Stomach (tissue), 9 donors: Measurements from ENCODE around the gene SLC17A8. TPM values are rescaled to one million over a fixed set of nuclear protein-coding genes. Genes with fewer than 3 reads are reported as not detected.

Source experiments
- DNase-seq, 2 donors: peaks; one replicate each; pipeline versions ENCODE4 v3.0.0 to v3.0.0-alpha.2; 2013 to 2019
- H3K27ac ChIP-seq, 5 donors: fragments of 200-600 bp in 4 of 5; sonication (generic) in 4 of 5; one replicate each; pipeline ENCODE4 v1.5.1; 2013 to 2019; ENCODE audit warnings: mild to moderate bottlenecking in 1 of 5, moderate library complexity in 1 of 5
- H3K27me3 ChIP-seq, 3 donors: fragments of 200-600 bp; sonication (generic); one replicate each; pipeline ENCODE4 v1.5.1; 2017 to 2019; ENCODE audit warnings: mixed run types in 1 of 3
- H3K36me3 ChIP-seq, 4 donors: fragments of 200-600 bp; sonication (generic); 1 replicate in 3 of 4; 2 replicates in 1 of 4; pipeline ENCODE4 v1.5.1; 2016 to 2019
- H3K4me1 ChIP-seq, 4 donors: fragments of 200-600 bp; sonication (generic); one replicate each; pipeline ENCODE4 v1.5.1; 2016 to 2019
- H3K4me3 ChIP-seq, 4 donors: fragments of 200-600 bp; sonication (generic) in 3 of 4; one replicate each; pipeline ENCODE4 v1.5.1; 2016 to 2019; ENCODE audit warnings: mild to moderate bottlenecking in 1 of 4
- H3K9me3 ChIP-seq, 4 donors: fragments of 200-600 bp; sonication (generic); one replicate each; pipeline ENCODE4 v1.5.1; 2016 to 2019
- CTCF ChIP-seq, 7 experiments: fragments of 450-650 bp in 4 of 7; fragments of 200-600 bp in 3 of 7; sonication (generic) in 3 of 7; IDR thresholded peaks; one replicate each; pipeline ENCODE4 v1.5.1; 2016 to 2019; ENCODE audit warnings: antibody characterized with exemption in 7 of 7, control low read depth in 2 of 7, mild to moderate bottlenecking in 1 of 7
- EP300 ChIP-seq: sonication (generic); formaldehyde crosslinking; IDR thresholded peaks from one replicate; pipeline ENCODE4 v1.6.1; 2017; ENCODE audit warnings: antibody characterized with exemption
- POLR2A ChIP-seq, 4 donors: fragments of 450-650 bp; IDR thresholded peaks; one replicate each; pipeline ENCODE4 v1.6.1; 2016; ENCODE audit warnings: antibody characterized with exemption in 4 of 4, control low read depth in 2 of 4, mild to moderate bottlenecking in 1 of 4, moderate library complexity in 1 of 4
- POLR2AphosphoS5 ChIP-seq, 3 donors: sonication (generic); formaldehyde crosslinking; IDR thresholded peaks; one replicate each; pipeline ENCODE4 v1.6.1; 2016; ENCODE audit warnings: antibody characterized with exemption in 3 of 3
- WGBS, 5 donors: extraction: QIAGEN DNeasy Blood & Tissue Kit in 3 of 5; methylation state at CpG; one replicate each; pipeline versions ENCODE4 v1.1.5 to v1.1.7; 2013 to 2018; 5-methylcytosine and 5-hydroxymethylcytosine counted together
- intact Hi-C: fragments of 100-400 bp; cut with DNase I; formaldehyde crosslinking; loops from one replicate; pipeline ENCODE4 v1.15.1; 2023; ENCODE audit warnings: low total_unique reads
- polyA plus RNA-seq, 3 donors: library from polyadenylated mRNA; stranded (reverse); fragments of 200-250 nt; gene quantifications; one replicate each; pipeline ENCODE4 v1.2.3, GENCODE V29; 2013
- total RNA-seq, 5 donors: library from RNA; depleted of rRNA; stranded (reverse); fragments of >200 nt; gene quantifications; one replicate each; pipeline versions ENCODE4 v1.1.0 to v1.2.3, GENCODE V29; 2014 to 2016
- donor health status: healthy with polysubstance abuse.
- donor health status: Bipolar disorder and iron deficiency.
- donor health status: healthy.

The SLC17A8 gene
- total and polyA plus RNA-seq, 8 donors = 0.29 to 16.8 (median 1.7) TPM; not detected in 5

- Histone ChIP-seq H3K36me3 (no peaks in the 10 kb centered on the region), H3K9me3 (no peaks in the 10 kb centered on the region), H3K27me3 (no peaks in the 10 kb centered on the region), H3K4me1 (no peaks in the 10 kb centered on the region), H3K4me3 (no peak overlapping the region), H3K27ac (no peak overlapping the region)
- intact Hi-C loops = no loop called here
- no peak for TF ChIP-seq POLR2A (IDR thresholded peaks at IDR 0.05)
- no peak for TF ChIP-seq EP300
- TF ChIP-seq CTCF (IDR thresholded peaks at IDR 0.05) = no peak
- TF ChIP-seq POLR2AphosphoS5 (IDR thresholded peaks at IDR 0.05) = no peak
- DNase-seq = peak in 1 of 2 donors; percentile 16
Observed at GRCh38 chr12:100401660-100402059, 44.8 kb downstream of the SLC17A8 start.

- H3K27me3 ChIP-seq = no peaks in the 10 kb centered on the region
- TF ChIP-seq EP300 = no peak
- no peak for TF ChIP-seq POLR2A (IDR thresholded peaks at IDR 0.05)
- no peak for TF ChIP-seq POLR2AphosphoS5 (IDR thresholded peaks at IDR 0.05)
- TF ChIP-seq CTCF (IDR thresholded peaks at IDR 0.05) = no peak
- no peak for DNase-seq
- WGBS, 5 donors = 69 to 87% (median 79%) methylated on average over 2 of the region's 2 CpGs
- intact Hi-C loops = no loop called here
- no peaks in the 10 kb centered on the region for H3K9me3 ChIP-seq
- H3K27ac ChIP-seq = no peak overlapping the region
- no peak overlapping the region for H3K4me3 ChIP-seq
- H3K4me1 ChIP-seq = no peaks in the 10 kb centered on the region
- no peaks in the 10 kb centered on the region for H3K36me3 ChIP-seq
Observed at GRCh38 chr12:100402763-100403162, 45.9 kb downstream of the SLC17A8 start.

GRCh38 chr12:100403446-100403845 lies 46.6 kb downstream of the SLC17A8 start:
- H3K9me3 ChIP-seq = no peaks in the 10 kb centered on the region
- H3K27me3 ChIP-seq = no peaks in the 10 kb centered on the region
- H3K36me3 ChIP-seq = no peaks in the 10 kb centered on the region
- intact Hi-C loops = no loop called here
- 71 to 92% (median 86%) methylated on average over 2 of the region's 2 CpGs for WGBS, 5 donors
- H3K27ac ChIP-seq = no peak overlapping the region
- TF ChIP-seq POLR2AphosphoS5 (IDR thresholded peaks at IDR 0.05) (no peak), CTCF (IDR thresholded peaks at IDR 0.05) (no peak)
- no peak for DNase-seq
- H3K4me1 ChIP-seq = no peaks in the 10 kb centered on the region
- H3K4me3 ChIP-seq = no peak overlapping the region

GRCh38 chr12:100404769-100405407 lies 48.0 kb downstream of the SLC17A8 start:
- H3K27ac ChIP-seq = no peak overlapping the region
- no peaks in the 10 kb centered on the region for H3K27me3 ChIP-seq
- no peaks in the 10 kb centered on the region for H3K9me3 ChIP-seq
- 66 to 82% (median 69%) methylated on average over 10 of the region's 10 CpGs for WGBS, 5 donors
- TF ChIP-seq EP300 (no peak), CTCF (IDR thresholded peaks at IDR 0.05) (peak in 1 of 7 experiments; percentile 19)
- no peak overlapping the region for H3K4me3 ChIP-seq
- peak; percentile 34 to 65 for DNase-seq
- intact Hi-C loops = no loop called here
- H3K4me1 ChIP-seq = no peaks in the 10 kb centered on the region
- H3K36me3 ChIP-seq = no peaks in the 10 kb centered on the region
